ENCODE results near the gene NSFL1C.

DNA sequence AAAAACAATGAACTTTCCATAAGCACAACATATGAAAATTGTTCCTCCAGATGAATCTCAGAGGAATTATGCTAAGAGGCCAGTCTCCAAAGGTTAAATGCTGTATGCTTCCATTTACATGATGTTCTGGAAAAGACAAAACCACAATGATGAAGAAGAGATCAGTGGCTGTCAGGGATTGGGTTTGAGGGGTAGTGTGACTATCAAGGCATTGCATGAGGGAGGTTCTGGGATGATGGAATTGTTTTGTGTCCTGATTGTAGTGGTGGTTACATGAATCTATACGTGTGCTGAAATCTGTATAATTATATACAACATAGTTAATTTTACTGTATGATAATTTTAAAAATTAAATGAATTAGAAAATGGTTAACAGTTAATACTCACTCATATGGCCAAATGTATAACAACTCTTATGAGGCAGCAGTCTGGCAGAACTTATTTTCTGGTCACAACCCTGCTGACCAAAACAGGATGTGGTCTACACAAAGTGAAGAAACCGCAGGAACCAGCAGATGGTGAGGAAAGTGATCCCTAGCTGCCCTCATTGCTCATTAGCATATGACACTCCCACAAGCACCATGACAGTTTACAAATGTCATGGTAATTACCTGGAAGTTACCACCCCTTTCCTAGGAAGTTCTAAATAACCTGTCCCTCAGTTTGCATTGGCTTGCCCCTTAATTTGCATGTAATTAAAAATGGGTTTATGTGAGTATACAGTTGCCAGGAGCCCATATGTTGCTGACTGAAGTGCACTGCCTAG lies 31.9 kb downstream of the NSFL1C start:
- TF ChIP-seq, protein P1, sequence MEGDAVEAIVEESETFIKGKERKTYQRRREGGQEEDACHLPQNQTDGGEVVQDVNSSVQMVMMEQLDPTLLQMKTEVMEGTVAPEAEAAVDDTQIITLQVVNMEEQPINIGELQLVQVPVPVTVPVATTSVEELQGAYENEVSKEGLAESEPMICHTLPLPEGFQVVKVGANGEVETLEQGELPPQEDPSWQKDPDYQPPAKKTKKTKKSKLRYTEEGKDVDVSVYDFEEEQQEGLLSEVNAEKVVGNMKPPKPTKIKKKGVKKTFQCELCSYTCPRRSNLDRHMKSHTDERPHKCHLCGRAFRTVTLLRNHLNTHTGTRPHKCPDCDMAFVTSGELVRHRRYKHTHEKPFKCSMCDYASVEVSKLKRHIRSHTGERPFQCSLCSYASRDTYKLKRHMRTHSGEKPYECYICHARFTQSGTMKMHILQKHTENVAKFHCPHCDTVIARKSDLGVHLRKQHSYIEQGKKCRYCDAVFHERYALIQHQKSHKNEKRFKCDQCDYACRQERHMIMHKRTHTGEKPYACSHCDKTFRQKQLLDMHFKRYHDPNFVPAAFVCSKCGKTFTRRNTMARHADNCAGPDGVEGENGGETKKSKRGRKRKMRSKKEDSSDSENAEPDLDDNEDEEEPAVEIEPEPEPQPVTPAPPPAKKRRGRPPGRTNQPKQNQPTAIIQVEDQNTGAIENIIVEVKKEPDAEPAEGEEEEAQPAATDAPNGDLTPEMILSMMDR (IDR thresholded peaks at IDR 0.05): no peak
- TF ChIP-seq, protein P2, sequence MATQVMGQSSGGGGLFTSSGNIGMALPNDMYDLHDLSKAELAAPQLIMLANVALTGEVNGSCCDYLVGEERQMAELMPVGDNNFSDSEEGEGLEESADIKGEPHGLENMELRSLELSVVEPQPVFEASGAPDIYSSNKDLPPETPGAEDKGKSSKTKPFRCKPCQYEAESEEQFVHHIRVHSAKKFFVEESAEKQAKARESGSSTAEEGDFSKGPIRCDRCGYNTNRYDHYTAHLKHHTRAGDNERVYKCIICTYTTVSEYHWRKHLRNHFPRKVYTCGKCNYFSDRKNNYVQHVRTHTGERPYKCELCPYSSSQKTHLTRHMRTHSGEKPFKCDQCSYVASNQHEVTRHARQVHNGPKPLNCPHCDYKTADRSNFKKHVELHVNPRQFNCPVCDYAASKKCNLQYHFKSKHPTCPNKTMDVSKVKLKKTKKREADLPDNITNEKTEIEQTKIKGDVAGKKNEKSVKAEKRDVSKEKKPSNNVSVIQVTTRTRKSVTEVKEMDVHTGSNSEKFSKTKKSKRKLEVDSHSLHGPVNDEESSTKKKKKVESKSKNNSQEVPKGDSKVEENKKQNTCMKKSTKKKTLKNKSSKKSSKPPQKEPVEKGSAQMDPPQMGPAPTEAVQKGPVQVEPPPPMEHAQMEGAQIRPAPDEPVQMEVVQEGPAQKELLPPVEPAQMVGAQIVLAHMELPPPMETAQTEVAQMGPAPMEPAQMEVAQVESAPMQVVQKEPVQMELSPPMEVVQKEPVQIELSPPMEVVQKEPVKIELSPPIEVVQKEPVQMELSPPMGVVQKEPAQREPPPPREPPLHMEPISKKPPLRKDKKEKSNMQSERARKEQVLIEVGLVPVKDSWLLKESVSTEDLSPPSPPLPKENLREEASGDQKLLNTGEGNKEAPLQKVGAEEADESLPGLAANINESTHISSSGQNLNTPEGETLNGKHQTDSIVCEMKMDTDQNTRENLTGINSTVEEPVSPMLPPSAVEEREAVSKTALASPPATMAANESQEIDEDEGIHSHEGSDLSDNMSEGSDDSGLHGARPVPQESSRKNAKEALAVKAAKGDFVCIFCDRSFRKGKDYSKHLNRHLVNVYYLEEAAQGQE (IDR thresholded peaks at IDR 0.05; ENCODE audit: insufficient read depth in 1 of 2, low read depth in 2 of 2, low read length in 1 of 2): no peak
- no peak for TF ChIP-seq POLR2AphosphoS5 (IDR thresholded peaks at IDR 0.05; ENCODE audit: low read depth, low read length)

All from Panc1 (cell line).